ENCODE data around the gene ARNT2. TPM values are rescaled to one million over a fixed set of nuclear protein-coding genes. Genes with fewer than 3 reads are reported as not detected.

ARNT2 gene
- total RNA-seq, 1 donor from 2014 or later, result 0.26 TPM

DNA sequence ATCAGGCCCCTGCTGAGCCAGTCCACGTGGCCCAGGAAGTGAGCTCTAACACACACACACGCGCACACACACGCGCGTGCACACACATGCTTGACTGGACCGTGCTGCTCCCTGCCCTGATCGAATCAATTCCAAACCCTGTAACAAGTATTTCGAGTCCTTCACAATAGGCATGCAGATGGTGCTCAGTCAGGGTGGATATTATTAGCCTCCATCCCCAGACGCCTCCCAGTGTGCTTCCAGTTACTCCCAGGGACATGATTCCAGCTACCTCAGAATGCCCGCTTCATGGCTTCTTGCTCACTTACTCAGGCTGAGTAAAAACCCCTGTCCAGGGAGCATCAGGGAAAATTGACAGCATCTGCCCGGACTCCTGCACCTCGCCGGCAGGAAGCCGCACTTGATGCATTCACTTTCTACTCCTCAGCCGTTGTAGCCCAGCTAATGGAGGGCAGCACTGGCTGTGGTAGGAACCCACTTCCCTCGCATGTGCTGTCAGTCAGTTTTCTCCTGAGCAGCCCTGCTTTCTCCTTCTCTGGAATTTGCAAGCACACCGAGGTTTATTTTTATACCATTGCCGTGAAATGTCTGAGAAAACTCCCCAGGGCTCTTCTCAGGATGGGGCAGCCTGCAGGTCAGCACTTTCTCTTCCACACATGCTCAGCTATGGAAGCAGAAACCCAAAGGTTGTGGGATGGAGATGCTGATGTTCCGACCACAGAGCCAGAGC is 164.9 kb downstream of the ARNT2 start:
- no peak for DNase-seq (ENCODE audit: low read depth)
- FAIRE-seq, result no peak
- Histone ChIP-seq H3K36me3 (ENCODE audit: control insufficient read depth, insufficient read depth, low read length) (no peaks in the 10 kb centered on the region), H3K4me3 (ENCODE audit: low read depth, low read length) (no peak overlapping the region), H3K27me3 (ENCODE audit: control insufficient read depth, insufficient read depth, low read length) (no peaks in the 10 kb centered on the region)
- TF ChIP-seq, protein P1, sequence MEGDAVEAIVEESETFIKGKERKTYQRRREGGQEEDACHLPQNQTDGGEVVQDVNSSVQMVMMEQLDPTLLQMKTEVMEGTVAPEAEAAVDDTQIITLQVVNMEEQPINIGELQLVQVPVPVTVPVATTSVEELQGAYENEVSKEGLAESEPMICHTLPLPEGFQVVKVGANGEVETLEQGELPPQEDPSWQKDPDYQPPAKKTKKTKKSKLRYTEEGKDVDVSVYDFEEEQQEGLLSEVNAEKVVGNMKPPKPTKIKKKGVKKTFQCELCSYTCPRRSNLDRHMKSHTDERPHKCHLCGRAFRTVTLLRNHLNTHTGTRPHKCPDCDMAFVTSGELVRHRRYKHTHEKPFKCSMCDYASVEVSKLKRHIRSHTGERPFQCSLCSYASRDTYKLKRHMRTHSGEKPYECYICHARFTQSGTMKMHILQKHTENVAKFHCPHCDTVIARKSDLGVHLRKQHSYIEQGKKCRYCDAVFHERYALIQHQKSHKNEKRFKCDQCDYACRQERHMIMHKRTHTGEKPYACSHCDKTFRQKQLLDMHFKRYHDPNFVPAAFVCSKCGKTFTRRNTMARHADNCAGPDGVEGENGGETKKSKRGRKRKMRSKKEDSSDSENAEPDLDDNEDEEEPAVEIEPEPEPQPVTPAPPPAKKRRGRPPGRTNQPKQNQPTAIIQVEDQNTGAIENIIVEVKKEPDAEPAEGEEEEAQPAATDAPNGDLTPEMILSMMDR (IDR thresholded peaks at IDR 0.05; ENCODE audit: insufficient read depth, low read length, severe bottlenecking), result no peak

DNA sequence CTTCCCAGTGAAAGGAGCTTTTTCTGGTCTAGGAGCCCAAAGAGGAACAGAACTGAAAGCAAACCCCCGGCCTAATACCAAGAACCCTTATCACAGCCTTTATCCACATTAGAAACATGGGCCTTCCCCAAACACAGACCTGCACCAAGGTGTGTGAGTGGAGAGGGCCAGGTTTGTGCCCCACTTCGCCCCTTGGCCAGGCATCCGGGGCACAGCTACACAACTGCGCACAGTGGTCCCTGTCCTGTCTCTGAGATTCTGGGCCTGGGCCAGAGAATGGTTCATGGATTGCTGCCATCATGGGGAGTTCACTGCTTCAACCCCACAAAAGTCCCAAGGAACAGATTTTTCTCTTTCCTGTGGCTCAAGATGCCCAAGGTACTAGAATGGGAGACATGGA is 165.5 kb downstream of the ARNT2 start:
- no peak for FAIRE-seq
- DNase-seq (ENCODE audit: low read depth), result no peak
- Histone ChIP-seq H3K4me3 (ENCODE audit: low read depth, low read length) (no peak overlapping the region), H3K36me3 (ENCODE audit: control insufficient read depth, insufficient read depth, low read length) (no peaks in the 10 kb centered on the region), H3K27me3 (ENCODE audit: control insufficient read depth, insufficient read depth, low read length) (no peaks in the 10 kb centered on the region)
- TF ChIP-seq, protein P1 (IDR thresholded peaks at IDR 0.05; ENCODE audit: insufficient read depth, low read length, severe bottlenecking), result no peak

DNA sequence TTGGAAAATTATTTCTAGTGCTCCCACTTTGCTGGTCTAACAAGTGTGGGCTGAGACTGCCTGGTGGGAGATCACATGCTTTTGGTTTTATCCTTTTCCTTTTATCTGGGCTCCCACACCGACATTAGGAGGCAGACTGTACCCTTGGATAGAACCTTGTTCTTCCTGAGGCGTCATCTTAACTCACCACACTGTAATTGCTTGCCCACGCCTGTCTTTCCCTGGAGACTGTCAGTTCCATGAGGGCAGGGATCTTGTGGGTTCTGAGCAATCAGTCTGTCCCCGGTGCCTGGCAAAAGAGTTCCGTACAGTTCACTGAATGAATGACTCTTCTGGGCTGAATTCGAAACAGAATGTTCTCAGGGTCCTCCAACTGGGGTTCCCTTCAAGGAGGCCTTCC is 166.4 kb downstream of the ARNT2 start:
- no peak overlapping the region for H3K4me3 ChIP-seq (ENCODE audit: low read depth, low read length)
- FAIRE-seq, result no peak
- DNase-seq (ENCODE audit: low read depth), result peak; percentile 13
- TF ChIP-seq, protein P1 (IDR thresholded peaks at IDR 0.05; ENCODE audit: insufficient read depth, low read length, severe bottlenecking), result no peak
- no peaks in the 10 kb centered on the region for H3K36me3 ChIP-seq (ENCODE audit: control insufficient read depth, insufficient read depth, low read length)
- no peaks in the 10 kb centered on the region for H3K27me3 ChIP-seq (ENCODE audit: control insufficient read depth, insufficient read depth, low read length)

DNA sequence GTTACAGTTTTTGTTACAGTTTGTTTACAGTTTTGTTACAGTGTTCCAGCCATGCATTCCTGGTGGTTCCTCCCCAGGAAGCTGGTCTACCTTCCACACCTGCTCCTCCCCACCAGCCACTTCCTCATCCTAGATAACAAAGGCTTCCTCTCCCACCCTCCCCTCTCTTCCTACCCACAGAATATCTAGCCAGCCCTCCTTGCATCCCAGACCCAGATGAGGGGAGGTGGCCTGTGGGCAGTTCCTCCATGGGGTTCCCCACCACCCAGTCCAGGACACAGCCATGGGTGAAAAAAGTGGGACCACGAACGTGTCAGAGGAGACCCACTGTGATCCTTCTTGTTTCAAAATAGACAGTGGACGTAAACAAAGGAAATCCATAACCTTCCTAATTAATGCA is 168.2 kb downstream of the ARNT2 start:
- no peaks in the 10 kb centered on the region for H3K36me3 ChIP-seq (ENCODE audit: control insufficient read depth, insufficient read depth, low read length)
- TF ChIP-seq, protein P1 (IDR thresholded peaks at IDR 0.05; ENCODE audit: insufficient read depth, low read length, severe bottlenecking), result no peak
- FAIRE-seq, result no peak
- no peak for DNase-seq (ENCODE audit: low read depth)
- no peaks in the 10 kb centered on the region for H3K27me3 ChIP-seq (ENCODE audit: control insufficient read depth, insufficient read depth, low read length)
- no peak overlapping the region for H3K4me3 ChIP-seq (ENCODE audit: low read depth, low read length)

DNA sequence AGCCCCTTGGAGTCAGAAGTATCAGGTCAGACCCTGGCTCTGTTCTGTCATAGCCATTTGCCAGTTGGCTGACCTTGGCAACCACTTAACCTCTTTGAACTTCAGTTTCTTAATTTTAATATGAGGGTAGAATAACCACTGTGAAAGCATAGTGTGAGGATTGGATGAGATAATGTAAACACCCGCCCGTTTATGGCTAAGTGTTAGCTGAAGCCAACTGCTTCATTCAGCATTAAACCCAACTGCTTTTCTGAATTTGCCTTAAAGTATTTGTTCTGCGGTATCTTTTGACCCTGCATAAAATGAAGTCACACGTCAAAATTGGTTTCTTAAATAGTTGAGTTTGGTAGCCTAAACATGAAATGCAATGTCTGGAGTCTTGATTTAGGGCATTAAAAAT is 169.4 kb downstream of the ARNT2 start:
- no peaks in the 10 kb centered on the region for H3K27me3 ChIP-seq (ENCODE audit: control insufficient read depth, insufficient read depth, low read length)
- FAIRE-seq, result no peak
- DNase-seq (ENCODE audit: low read depth), result no peak
- no peaks in the 10 kb centered on the region for H3K36me3 ChIP-seq (ENCODE audit: control insufficient read depth, insufficient read depth, low read length)
- TF ChIP-seq, protein P1 (IDR thresholded peaks at IDR 0.05; ENCODE audit: insufficient read depth, low read length, severe bottlenecking), result no peak
- no peak overlapping the region for H3K4me3 ChIP-seq (ENCODE audit: low read depth, low read length)

DNA sequence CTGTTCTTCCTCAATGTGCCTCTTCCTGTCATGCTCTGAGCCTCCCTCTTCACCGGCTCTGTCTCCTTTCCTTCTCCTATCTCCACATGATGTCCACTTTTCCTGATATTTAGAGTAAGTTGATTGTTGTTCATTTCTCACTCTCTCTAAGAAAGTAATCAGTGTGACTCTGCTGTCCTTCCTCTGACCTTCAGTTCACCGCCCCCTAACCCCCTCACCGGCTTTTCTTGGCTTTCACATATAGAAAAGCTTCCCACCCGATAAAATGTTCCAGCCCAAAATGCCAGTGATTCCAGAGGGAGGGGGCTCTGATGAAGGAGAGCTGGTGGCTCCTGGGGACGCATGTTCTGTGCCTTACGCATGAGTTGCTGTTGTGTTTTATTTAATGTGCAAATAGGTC is 170.4 kb downstream of the ARNT2 start:
- no peaks in the 10 kb centered on the region for H3K36me3 ChIP-seq (ENCODE audit: control insufficient read depth, insufficient read depth, low read length)
- DNase-seq (ENCODE audit: low read depth) (no peak), FAIRE-seq (no peak)
- H3K4me3 ChIP-seq (ENCODE audit: low read depth, low read length), result no peak overlapping the region
- TF ChIP-seq, protein P1 (IDR thresholded peaks at IDR 0.05; ENCODE audit: insufficient read depth, low read length, severe bottlenecking), result no peak
- H3K27me3 ChIP-seq (ENCODE audit: control insufficient read depth, insufficient read depth, low read length), result no peaks in the 10 kb centered on the region
